ENCODE measurements around the gene EDA. TPM values are rescaled to one million over a fixed set of nuclear protein-coding genes. Genes with fewer than 3 reads are reported as not detected.
"Not testable (repeated sequence)": the region's sequence is repeated elsewhere in the genome, so short reads cannot be mapped to it uniquely, and the experiment has no call there.

EDA gene
- total and polyA plus RNA-seq, 2 donors (not counting 1 experiment from before 2014, with no cell fraction given): 0.04 to 1.2 TPM

DNA sequence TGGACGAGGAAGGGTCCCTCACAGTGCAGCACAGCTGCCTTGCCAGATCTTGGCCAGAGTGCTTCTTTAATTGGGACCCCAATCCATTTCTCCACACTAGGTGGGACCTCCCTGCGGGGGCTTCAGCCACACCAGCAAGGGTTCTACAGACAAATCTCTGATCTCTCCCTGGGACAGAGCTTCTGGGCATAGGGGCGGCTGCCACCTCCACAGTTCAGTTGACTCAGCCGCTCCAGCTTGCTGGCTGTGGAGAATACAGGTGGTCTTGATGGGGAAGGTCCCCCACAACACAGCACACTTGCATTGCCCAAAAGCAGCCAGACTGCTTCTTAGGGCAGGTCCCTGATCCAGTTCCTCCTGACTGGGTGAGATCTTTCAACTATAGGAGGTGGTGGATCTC lies 199.6 kb downstream of the EDA start:
- H3K9ac ChIP-seq (ENCODE audit: low read length): no peak overlapping the region
- ChIA-PET CTCF (no interaction called here), POLR2A (no interaction called here)
- H3K27ac Mint-ChIP-seq: no peak overlapping the region
- DNase-seq (no peak), ATAC-seq (ENCODE audit: low read depth) (no peak)
- no peak overlapping the region for H2AFZ ChIP-seq (ENCODE audit: insufficient read depth, low read depth, low read length, poor library complexity, severe bottlenecking)
- H4K20me1 ChIP-seq (ENCODE audit: control insufficient read depth, insufficient read depth, low read length, poor library complexity, severe bottlenecking): no peaks in the 10 kb centered on the region
- no peak overlapping the region for H3K4me3 ChIP-seq (ENCODE audit: control extremely low read depth in 1 of 5, extremely low read depth in 1 of 5, insufficient read depth in 1 of 5, low read depth in 2 of 5, low read length in 4 of 5)
- no peaks in the 10 kb centered on the region for H3K4me1 ChIP-seq (ENCODE audit: control insufficient read depth in 2 of 2, insufficient read depth in 2 of 2, low read length in 2 of 2)
- intact Hi-C loops (cut with micrococcal nuclease): no loop called here
- peaks cover 0 to 9% (median 0%) of the 10 kb centered on the region in 3 donors for H3K9me3 ChIP-seq (ENCODE audit: control extremely low read depth in 1 of 3, control insufficient read depth in 2 of 3, insufficient read depth in 1 of 3, low read length in 2 of 3)
- H3K79me2 ChIP-seq (ENCODE audit: control insufficient read depth, insufficient read depth, low read length): no peaks in the 10 kb centered on the region
- H3K4me2 ChIP-seq (replicated peaks; ENCODE audit: low read depth, low read length, poor library complexity, severe bottlenecking): no peak overlapping the region
- TF ChIP-seq, protein P1, sequence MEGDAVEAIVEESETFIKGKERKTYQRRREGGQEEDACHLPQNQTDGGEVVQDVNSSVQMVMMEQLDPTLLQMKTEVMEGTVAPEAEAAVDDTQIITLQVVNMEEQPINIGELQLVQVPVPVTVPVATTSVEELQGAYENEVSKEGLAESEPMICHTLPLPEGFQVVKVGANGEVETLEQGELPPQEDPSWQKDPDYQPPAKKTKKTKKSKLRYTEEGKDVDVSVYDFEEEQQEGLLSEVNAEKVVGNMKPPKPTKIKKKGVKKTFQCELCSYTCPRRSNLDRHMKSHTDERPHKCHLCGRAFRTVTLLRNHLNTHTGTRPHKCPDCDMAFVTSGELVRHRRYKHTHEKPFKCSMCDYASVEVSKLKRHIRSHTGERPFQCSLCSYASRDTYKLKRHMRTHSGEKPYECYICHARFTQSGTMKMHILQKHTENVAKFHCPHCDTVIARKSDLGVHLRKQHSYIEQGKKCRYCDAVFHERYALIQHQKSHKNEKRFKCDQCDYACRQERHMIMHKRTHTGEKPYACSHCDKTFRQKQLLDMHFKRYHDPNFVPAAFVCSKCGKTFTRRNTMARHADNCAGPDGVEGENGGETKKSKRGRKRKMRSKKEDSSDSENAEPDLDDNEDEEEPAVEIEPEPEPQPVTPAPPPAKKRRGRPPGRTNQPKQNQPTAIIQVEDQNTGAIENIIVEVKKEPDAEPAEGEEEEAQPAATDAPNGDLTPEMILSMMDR (IDR thresholded peaks at IDR 0.05): no peak
- TF ChIP-seq EZH2 (IDR thresholded peaks at IDR 0.05; ENCODE audit: borderline replicate concordance, insufficient read depth, low read depth, low read length, poor library complexity, severe bottlenecking): no peak
- no peak overlapping the region for H3K27ac ChIP-seq (ENCODE audit: low read length in 2 of 2)
- H3K36me3 ChIP-seq (replicated peaks in 1 of 2; ENCODE audit: control extremely low read depth in 1 of 2, control insufficient read depth in 1 of 2, extremely low read depth in 1 of 2, insufficient read depth in 2 of 2, low read length in 1 of 2): no peaks in the 10 kb centered on the region
- WGBS (ENCODE audit: insufficient coverage): 57% methylated on average over 1 of the region's 4 CpGs
- no peaks in the 10 kb centered on the region for H3K27me3 ChIP-seq (replicated peaks in 1 of 4; ENCODE audit: control extremely low read depth in 1 of 4, control insufficient read depth in 3 of 4, insufficient read depth in 4 of 4, low read length in 3 of 4)
- no peaks in the 10 kb centered on the region for H3K4me1 Mint-ChIP-seq
- no peak overlapping the region for H3K4me3 Mint-ChIP-seq
- H3K27me3 Mint-ChIP-seq: no peaks in the 10 kb centered on the region
- peaks cover 3% of the 10 kb centered on the region for H3K9me3 Mint-ChIP-seq (ENCODE audit: insufficient read depth)

DNA sequence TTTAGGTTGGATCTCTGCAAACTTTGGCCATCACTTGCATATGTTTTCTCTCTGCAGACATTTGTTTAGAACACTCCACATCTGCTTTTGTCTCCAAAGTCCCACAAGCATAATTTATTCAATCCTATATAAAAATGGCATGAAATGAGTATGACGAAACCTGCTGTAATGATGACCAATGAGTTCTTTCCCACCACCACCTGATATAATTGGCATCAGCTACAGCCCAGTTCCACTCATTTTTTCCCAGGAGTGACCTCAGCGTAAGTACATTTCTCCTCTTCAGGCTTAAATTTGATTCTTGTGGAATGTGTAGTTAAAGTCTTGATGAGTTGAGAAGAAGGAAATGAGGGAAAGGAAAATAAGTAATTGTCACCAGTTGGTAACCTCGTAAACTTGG lies 228.7 kb downstream of the EDA start:
- no peaks in the 10 kb centered on the region for H3K4me1 ChIP-seq (ENCODE audit: control insufficient read depth in 2 of 2, insufficient read depth in 2 of 2, low read length in 2 of 2)
- no peak overlapping the region for H2AFZ ChIP-seq (ENCODE audit: insufficient read depth, low read depth, low read length, poor library complexity, severe bottlenecking)
- TF ChIP-seq, protein P1 (IDR thresholded peaks at IDR 0.05): no peak
- TF ChIP-seq EZH2 (IDR thresholded peaks at IDR 0.05; ENCODE audit: borderline replicate concordance, insufficient read depth, low read depth, low read length, poor library complexity, severe bottlenecking): no peak
- ChIA-PET CTCF (no interaction called here), POLR2A (no interaction called here)
- no peak overlapping the region for H3K4me3 ChIP-seq (ENCODE audit: control extremely low read depth in 1 of 5, extremely low read depth in 1 of 5, insufficient read depth in 1 of 5, low read depth in 2 of 5, low read length in 4 of 5)
- no peaks in the 10 kb centered on the region for H3K79me2 ChIP-seq (ENCODE audit: control insufficient read depth, insufficient read depth, low read length)
- no peak overlapping the region for H3K4me2 ChIP-seq (replicated peaks; ENCODE audit: low read depth, low read length, poor library complexity, severe bottlenecking)
- no peak for ATAC-seq (ENCODE audit: low read depth)
- Mint-ChIP-seq H3K9me3 (ENCODE audit: insufficient read depth) (no peaks in the 10 kb centered on the region), H3K4me1 (no peaks in the 10 kb centered on the region), H3K27me3 (no peaks in the 10 kb centered on the region), H3K4me3 (no peak overlapping the region), H3K27ac (no peak overlapping the region)
- DNase-seq: no peak
- no peaks in the 10 kb centered on the region for H3K36me3 ChIP-seq (replicated peaks in 1 of 2; ENCODE audit: control extremely low read depth in 1 of 2, control insufficient read depth in 1 of 2, extremely low read depth in 1 of 2, insufficient read depth in 2 of 2, low read length in 1 of 2)
- intact Hi-C loops (cut with micrococcal nuclease): no loop called here
- no peaks in the 10 kb centered on the region for H4K20me1 ChIP-seq (ENCODE audit: control insufficient read depth, insufficient read depth, low read length, poor library complexity, severe bottlenecking)
- no peaks in the 10 kb centered on the region for H3K9me3 ChIP-seq (ENCODE audit: control extremely low read depth in 1 of 3, control insufficient read depth in 2 of 3, insufficient read depth in 1 of 3, low read length in 2 of 3)
- no peak overlapping the region for H3K9ac ChIP-seq (ENCODE audit: low read length)
- no peaks in the 10 kb centered on the region for H3K27me3 ChIP-seq (replicated peaks in 1 of 4; ENCODE audit: control extremely low read depth in 1 of 4, control insufficient read depth in 3 of 4, insufficient read depth in 4 of 4, low read length in 3 of 4)
- no CpG with 5 or more reads among the region's 3 CpGs for WGBS (ENCODE audit: insufficient coverage)
- no peak overlapping the region for H3K27ac ChIP-seq (ENCODE audit: low read length in 2 of 2)

DNA sequence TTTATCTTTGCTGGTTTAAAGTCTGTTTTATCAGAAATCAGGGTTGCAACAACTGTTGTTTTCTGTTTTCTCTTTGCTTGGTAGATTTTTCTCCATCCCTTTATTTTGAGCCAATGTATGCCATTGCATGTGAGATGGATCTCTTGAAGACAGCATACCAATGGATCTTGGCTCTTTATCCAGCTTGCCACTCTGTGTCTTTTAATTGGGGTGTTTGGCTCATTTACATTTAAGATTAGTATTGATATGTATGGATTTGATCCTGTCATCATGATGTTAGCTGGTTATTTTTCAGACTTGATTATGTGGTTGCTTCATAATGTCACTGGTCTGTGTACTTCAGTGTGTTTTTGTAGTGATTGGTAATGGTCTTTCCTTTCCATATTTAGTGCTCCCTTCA lies 244.1 kb downstream of the EDA start:
- H3K9ac ChIP-seq (ENCODE audit: low read length); H3K27ac Mint-ChIP-seq; H3K9me3 ChIP-seq (ENCODE audit: control extremely low read depth in 1 of 3, control insufficient read depth in 2 of 3, insufficient read depth in 1 of 3, low read length in 2 of 3); H3K36me3 ChIP-seq (replicated peaks in 1 of 2; ENCODE audit: control extremely low read depth in 1 of 2, control insufficient read depth in 1 of 2, extremely low read depth in 1 of 2, insufficient read depth in 2 of 2, low read length in 1 of 2); H3K27ac ChIP-seq (ENCODE audit: low read length in 2 of 2); H3K4me1 ChIP-seq (ENCODE audit: control insufficient read depth in 2 of 2, insufficient read depth in 2 of 2, low read length in 2 of 2); H3K79me2 ChIP-seq (ENCODE audit: control insufficient read depth, insufficient read depth, low read length); DNase-seq; H3K4me3 Mint-ChIP-seq; H4K20me1 ChIP-seq (ENCODE audit: control insufficient read depth, insufficient read depth, low read length, poor library complexity, severe bottlenecking); ATAC-seq (ENCODE audit: low read depth); CTCF ChIA-PET; H3K4me2 ChIP-seq (replicated peaks; ENCODE audit: low read depth, low read length, poor library complexity, severe bottlenecking); H3K27me3 ChIP-seq (replicated peaks in 1 of 4; ENCODE audit: control extremely low read depth in 1 of 4, control insufficient read depth in 3 of 4, insufficient read depth in 4 of 4, low read length in 3 of 4); H2AFZ ChIP-seq (ENCODE audit: insufficient read depth, low read depth, low read length, poor library complexity, severe bottlenecking); H3K4me1 Mint-ChIP-seq; intact Hi-C loops (cut with micrococcal nuclease); POLR2A ChIA-PET; H3K4me3 ChIP-seq (ENCODE audit: control extremely low read depth in 1 of 5, extremely low read depth in 1 of 5, insufficient read depth in 1 of 5, low read depth in 2 of 5, low read length in 4 of 5); H3K27me3 Mint-ChIP-seq; H3K9me3 Mint-ChIP-seq (ENCODE audit: insufficient read depth): not testable (repeated sequence)
